ENCODE data around the gene GCLM. TPM values are rescaled to one million over a fixed set of nuclear protein-coding genes. Genes with fewer than 3 reads are reported as not detected.

GCLM gene
- total and polyA plus RNA-seq, 9 donors = 3.1 to 18.4 (median 10.4) TPM

DNA sequence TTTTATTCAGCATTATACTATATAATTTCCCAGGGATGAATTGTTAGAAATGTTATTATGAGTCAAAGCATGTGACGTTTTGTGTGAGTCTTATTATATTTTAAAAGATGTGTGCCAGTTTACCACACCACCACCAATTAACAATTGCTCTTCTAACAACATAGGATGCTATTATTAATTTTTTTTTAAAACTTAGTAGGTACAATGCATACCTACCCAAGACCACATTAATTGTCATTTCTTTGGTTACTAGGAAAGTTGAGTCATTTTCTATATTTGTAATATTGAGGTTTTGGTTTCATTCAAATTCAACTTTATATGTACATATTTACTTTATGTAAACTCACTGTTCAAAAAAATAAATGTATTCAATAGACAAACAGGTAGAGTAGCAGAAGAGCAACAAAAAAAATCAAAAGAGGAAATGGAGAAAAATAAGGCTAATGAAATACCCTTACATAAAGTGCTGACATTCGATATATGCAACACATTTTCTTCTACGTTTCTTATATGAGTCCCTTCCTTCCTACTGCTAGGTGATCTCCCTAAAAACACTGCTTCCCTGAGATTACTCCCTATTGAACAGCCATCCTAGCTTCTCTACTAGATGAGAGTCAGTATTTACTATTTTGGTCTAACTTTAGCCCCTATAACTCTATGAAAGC, 9.6 kb downstream of the GCLM start:
- DNase-seq = no peak
- Histone ChIP-seq H3K36me3 (no peaks in the 10 kb centered on the region), H3K27me3 (no peaks in the 10 kb centered on the region), H3K27ac (no peak overlapping the region), H3K9me3 (no peaks in the 10 kb centered on the region), H3K4me3 (no peak overlapping the region), H3K4me1 (ENCODE audit: insufficient read depth) (no peaks in the 10 kb centered on the region)
- intact Hi-C loops (cut with DNase I) = no loop called here
- TF ChIP-seq, protein P1, sequence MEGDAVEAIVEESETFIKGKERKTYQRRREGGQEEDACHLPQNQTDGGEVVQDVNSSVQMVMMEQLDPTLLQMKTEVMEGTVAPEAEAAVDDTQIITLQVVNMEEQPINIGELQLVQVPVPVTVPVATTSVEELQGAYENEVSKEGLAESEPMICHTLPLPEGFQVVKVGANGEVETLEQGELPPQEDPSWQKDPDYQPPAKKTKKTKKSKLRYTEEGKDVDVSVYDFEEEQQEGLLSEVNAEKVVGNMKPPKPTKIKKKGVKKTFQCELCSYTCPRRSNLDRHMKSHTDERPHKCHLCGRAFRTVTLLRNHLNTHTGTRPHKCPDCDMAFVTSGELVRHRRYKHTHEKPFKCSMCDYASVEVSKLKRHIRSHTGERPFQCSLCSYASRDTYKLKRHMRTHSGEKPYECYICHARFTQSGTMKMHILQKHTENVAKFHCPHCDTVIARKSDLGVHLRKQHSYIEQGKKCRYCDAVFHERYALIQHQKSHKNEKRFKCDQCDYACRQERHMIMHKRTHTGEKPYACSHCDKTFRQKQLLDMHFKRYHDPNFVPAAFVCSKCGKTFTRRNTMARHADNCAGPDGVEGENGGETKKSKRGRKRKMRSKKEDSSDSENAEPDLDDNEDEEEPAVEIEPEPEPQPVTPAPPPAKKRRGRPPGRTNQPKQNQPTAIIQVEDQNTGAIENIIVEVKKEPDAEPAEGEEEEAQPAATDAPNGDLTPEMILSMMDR (IDR thresholded peaks at IDR 0.05) = no peak
- 88 to 91% (median 90%) methylated on average over 3 of the region's 3 CpGs for whole genome bisulfite sequencing, 3 donors

DNA sequence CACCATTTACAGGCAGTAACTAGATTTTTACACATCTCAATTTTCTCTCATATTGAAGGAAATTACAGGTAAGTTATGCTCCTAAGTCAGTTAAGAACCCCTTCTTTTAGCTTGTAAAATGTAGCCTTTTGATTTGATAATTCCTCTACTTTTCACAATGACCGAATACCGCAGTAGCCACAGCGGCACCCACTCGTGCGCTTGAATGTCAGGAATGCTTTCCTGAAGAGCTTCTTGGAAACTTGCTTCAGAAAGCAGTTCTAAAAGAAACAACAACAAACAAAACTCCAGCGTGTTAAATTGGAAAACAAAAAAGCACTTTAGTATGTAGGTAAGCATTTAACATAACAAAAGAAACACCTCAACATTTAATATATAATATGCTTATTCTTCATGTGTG, 20.3 kb downstream of the GCLM start:
- Histone ChIP-seq H3K27me3 (no peaks in the 10 kb centered on the region), H3K4me1 (ENCODE audit: insufficient read depth) (no peaks in the 10 kb centered on the region), H3K27ac (no peak overlapping the region), H3K9me3 (no peaks in the 10 kb centered on the region), H3K4me3 (no peak overlapping the region), H3K36me3 (no peaks in the 10 kb centered on the region)
- intact Hi-C loops (cut with DNase I) = no loop called here
- TF ChIP-seq, protein P1 (IDR thresholded peaks at IDR 0.05) = no peak
- TF ChIP-seq POLR2A (IDR thresholded peaks at IDR 0.05) = no peak
- DNase-seq = no peak
- 78 to 79% (median 78%) methylated on average over 6 of the region's 6 CpGs for WGBS, 3 donors

DNA sequence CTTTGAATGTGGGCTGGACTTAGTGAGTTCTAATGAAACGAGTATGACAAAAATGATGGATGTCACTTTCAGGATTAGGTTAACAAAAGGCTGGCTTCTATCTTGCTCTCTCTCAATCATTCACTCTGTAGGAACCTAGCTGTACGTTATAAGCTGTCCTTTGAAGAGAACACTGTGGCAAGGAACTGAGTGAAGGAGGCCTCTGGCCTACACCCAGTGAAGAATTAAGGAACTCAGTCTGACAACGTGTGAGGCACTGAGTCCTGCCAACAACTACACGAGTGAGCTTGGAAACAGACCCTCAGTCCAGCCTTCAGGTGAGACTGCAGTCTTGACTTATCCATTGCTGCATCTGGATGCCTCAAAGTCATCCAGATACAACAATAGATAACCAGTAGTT, 27.0 kb downstream of the GCLM start:
- H3K36me3 ChIP-seq = no peaks in the 10 kb centered on the region
- WGBS, 3 donors = 66 to 83% (median 80%) methylated on average over 4 of the region's 4 CpGs
- no peak for DNase-seq
- H3K4me1 ChIP-seq (ENCODE audit: insufficient read depth) = no peaks in the 10 kb centered on the region
- H3K27me3 ChIP-seq = no peaks in the 10 kb centered on the region
- intact Hi-C loops (cut with DNase I) = no loop called here
- H3K4me3 ChIP-seq = no peak overlapping the region
- H3K9me3 ChIP-seq = no peaks in the 10 kb centered on the region
- H3K27ac ChIP-seq = no peak overlapping the region
- no peak for TF ChIP-seq EP300 (IDR thresholded peaks at IDR 0.05)
- TF ChIP-seq POLR2A (IDR thresholded peaks at IDR 0.05) = no peak
- TF ChIP-seq, protein P1 (IDR thresholded peaks at IDR 0.05) = no peak

DNA sequence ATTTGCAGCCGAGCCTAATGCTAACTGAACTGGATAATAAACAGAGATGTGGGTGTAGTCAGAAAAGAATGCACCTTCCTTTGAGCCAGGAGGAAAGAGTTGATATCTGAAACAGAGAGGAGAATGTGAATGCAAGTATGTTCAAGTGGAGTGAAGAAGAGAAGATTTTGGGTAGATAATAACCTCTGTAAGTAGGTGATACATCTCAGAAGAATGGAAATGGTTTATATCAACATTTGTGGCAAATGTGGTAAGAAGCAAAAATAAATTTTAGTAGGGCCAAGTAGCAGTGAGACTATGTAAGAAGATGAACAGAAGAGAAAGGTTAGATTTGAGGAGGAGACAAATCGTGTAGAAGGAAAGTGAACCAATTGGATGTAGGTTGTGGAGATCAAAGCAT, 28.5 kb downstream of the GCLM start:
- Histone ChIP-seq H3K9me3 (no peaks in the 10 kb centered on the region), H3K36me3 (no peaks in the 10 kb centered on the region), H3K27me3 (no peaks in the 10 kb centered on the region), H3K4me3 (no peak overlapping the region), H3K27ac (no peak overlapping the region), H3K4me1 (ENCODE audit: insufficient read depth) (no peaks in the 10 kb centered on the region)
- WGBS, 3 donors = 87 to 95% (median 90%) methylated on average over 2 of the region's 2 CpGs
- TF ChIP-seq POLR2A (IDR thresholded peaks at IDR 0.05) (no peak), EP300 (IDR thresholded peaks at IDR 0.05) (no peak)
- TF ChIP-seq, protein P1 (IDR thresholded peaks at IDR 0.05) = no peak
- intact Hi-C loops (cut with DNase I) = no loop called here
- DNase-seq = no peak
